Activated B cell treated with CpG ODN at 0.5 μM for 24 hours (primary cell): ENCODE measurements around the gene SRCIN1. TPM values are rescaled to one million over a fixed set of nuclear protein-coding genes. Genes with fewer than 3 reads are reported as not detected.

ENCODE experiments used
- ATAC-seq: fragments of 200-7000 bp; cut with Tn5 transposase; one replicate; pipeline ENCODE4 v1.10.0; 2021; ENCODE audit warnings: low read depth, mild to moderate bottlenecking, moderate library complexity
- CTCF ChIA-PET: fragments of 350-600 bp; sonication (Branson Sonifier 250); formaldehyde crosslinking; loops from one replicate; lab custom pipeline; 2021; ENCODE audit warnings: antibody characterized with exemption; lab: Charles Lee
- POLR2A ChIA-PET: fragments of 350-600 bp; sonication (Branson Sonifier 250); formaldehyde crosslinking; loops from one replicate; lab custom pipeline; 2021; ENCODE audit warnings: antibody characterized with exemption; lab: Charles Lee
- DNase-seq: peaks from one replicate; pipeline ENCODE4 v3.0.0; 2022
- H3K27ac Mint-ChIP-seq: one replicate; pipeline ENCODE4 v1.8.0; 2020; ENCODE audit warnings: mixed read lengths
- H3K27me3 Mint-ChIP-seq: one replicate; pipeline ENCODE4 v1.8.0; 2021; ENCODE audit warnings: mixed read lengths
- H3K36me3 Mint-ChIP-seq: one replicate; pipeline ENCODE4 v1.8.0; 2021; ENCODE audit warnings: low read depth, mixed read lengths
- H3K4me1 Mint-ChIP-seq: one replicate; pipeline ENCODE4 v1.8.0; 2021; ENCODE audit warnings: mixed read lengths
- H3K4me3 Mint-ChIP-seq: one replicate; pipeline ENCODE4 v1.8.0; 2020; ENCODE audit warnings: mild to moderate bottlenecking, mixed read lengths
- H3K9me3 Mint-ChIP-seq: one replicate; pipeline ENCODE4 v1.8.0; 2020; ENCODE audit warnings: mixed read lengths
- intact Hi-C: fragments of 100-400 bp; cut with micrococcal nuclease; formaldehyde crosslinking; loops from one replicate; pipeline ENCODE4 v1.15.1; 2024
- total RNA-seq: library from RNA; stranded (reverse); gene quantifications from 2 replicates; pipeline ENCODE4 v1.2.3, GENCODE V29; 2022
- TF ChIP-seq, protein P1 (sequence below): fragments of 200-600 bp; IDR thresholded peaks from one replicate; pipeline ENCODE4 v1.8.0; 2022; ENCODE audit warnings: antibody characterized with exemption, mild to moderate bottlenecking

SRCIN1 gene
- total RNA-seq, 1 donor from 2014 or later: 0.35 TPM

DNA sequence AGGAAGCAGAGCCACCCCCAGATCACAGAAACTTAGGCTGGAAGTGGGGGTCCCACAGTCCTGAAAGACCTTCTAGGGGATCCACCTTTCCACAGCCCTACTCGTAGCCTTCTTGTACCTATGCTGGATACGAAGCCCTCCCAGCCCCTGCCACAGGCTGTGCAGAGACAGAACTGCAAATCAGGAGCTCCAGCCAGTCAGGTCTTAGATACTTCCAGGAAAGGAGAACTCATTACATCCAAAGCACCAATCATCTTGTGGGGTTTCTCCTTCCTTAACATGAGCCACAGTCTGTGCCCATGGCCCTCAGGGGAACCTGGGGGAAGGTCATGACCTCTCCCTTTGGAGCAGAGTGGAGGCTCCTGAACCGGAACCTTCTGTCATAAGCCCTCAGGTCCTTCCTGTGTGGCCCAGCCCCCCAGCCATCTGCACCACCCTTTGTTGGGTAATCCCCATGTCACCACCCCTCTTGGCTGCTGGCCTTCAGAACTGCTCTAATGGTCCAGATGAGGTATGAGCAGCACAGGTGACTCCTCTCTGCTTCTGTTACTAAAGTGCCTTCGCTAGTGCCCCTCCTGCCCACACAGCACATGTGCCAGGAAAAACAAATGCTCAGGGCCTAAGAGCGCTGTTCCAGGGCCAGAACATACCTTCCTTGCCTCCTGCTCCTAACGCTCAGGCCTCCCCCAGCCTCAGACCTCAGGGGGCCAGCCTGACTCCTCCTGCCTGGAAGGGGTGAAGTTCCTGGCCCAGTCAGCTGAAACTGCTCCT, 14.6 kb downstream of the SRCIN1 start:
- no peak for DNase-seq
- Mint-ChIP-seq H3K4me3 (no peak overlapping the region), H3K36me3 (no peaks in the 10 kb centered on the region), H3K27ac (no peak overlapping the region), H3K9me3 (no peaks in the 10 kb centered on the region), H3K4me1 (peaks cover 18% of the 10 kb centered on the region), H3K27me3 (peaks cover 74% of the 10 kb centered on the region)
- TF ChIP-seq, protein P1, sequence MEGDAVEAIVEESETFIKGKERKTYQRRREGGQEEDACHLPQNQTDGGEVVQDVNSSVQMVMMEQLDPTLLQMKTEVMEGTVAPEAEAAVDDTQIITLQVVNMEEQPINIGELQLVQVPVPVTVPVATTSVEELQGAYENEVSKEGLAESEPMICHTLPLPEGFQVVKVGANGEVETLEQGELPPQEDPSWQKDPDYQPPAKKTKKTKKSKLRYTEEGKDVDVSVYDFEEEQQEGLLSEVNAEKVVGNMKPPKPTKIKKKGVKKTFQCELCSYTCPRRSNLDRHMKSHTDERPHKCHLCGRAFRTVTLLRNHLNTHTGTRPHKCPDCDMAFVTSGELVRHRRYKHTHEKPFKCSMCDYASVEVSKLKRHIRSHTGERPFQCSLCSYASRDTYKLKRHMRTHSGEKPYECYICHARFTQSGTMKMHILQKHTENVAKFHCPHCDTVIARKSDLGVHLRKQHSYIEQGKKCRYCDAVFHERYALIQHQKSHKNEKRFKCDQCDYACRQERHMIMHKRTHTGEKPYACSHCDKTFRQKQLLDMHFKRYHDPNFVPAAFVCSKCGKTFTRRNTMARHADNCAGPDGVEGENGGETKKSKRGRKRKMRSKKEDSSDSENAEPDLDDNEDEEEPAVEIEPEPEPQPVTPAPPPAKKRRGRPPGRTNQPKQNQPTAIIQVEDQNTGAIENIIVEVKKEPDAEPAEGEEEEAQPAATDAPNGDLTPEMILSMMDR: no peak
- intact Hi-C loops: no loop called here
- peak; percentile 57 for ATAC-seq
- ChIA-PET POLR2A (no interaction called here), CTCF (interaction anchor here (1.2 kb wide), 1 partner anchor 33 kb away, joined by 3 read pairs; no protein-coding TSS in a partner anchor)

DNA sequence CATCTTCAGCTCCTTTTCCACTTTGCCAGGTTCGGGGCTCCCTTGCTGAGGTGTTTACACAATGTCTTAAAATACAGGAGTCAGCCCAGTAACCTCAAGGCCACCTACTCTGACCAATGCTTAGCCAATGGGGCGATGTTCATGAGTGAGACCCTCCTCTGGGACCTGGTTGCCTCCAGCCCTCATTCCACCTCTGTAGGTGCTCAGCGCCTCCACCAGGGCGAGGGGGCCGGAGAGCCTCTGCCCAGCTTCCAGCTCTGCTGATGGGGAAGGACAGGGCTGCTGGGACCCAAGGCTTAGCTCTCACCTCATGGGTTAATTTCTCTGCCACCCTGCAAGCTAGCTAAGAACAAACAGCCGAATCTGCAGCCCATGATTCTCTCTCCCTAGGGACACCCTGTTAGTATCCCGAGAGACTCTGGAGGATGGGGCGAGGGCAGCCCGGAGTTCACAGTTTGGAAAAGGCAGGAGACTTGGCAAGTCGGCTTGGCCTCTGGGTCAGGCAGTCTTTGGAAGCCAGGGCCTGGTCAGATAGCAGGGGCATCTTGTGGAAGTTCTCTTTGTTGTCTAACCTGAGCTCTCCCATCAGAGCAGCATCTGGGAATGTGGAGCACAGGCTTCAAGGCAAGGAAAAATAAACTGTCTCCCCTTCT, 16.2 kb downstream of the SRCIN1 start:
- Mint-ChIP-seq H3K27me3 (peaks cover 69% of the 10 kb centered on the region), H3K4me1 (peaks cover 19% of the 10 kb centered on the region), H3K4me3 (no peak overlapping the region), H3K9me3 (no peaks in the 10 kb centered on the region), H3K27ac (no peak overlapping the region), H3K36me3 (no peaks in the 10 kb centered on the region)
- ChIA-PET CTCF (interaction anchor here (1.2 to 3.1 kb wide), 2 partner anchors 31 to 32 kb away, joined by 3 to 16 read pairs; no protein-coding TSS in a partner anchor), POLR2A (no interaction called here)
- no peak for DNase-seq
- ATAC-seq: no peak
- TF ChIP-seq, protein P1: no peak
- intact Hi-C loops: loop anchor here (10.0 kb wide), 1 partner anchor 165 kb away; the partner anchor contains the start of gene ARHGAP23

DNA sequence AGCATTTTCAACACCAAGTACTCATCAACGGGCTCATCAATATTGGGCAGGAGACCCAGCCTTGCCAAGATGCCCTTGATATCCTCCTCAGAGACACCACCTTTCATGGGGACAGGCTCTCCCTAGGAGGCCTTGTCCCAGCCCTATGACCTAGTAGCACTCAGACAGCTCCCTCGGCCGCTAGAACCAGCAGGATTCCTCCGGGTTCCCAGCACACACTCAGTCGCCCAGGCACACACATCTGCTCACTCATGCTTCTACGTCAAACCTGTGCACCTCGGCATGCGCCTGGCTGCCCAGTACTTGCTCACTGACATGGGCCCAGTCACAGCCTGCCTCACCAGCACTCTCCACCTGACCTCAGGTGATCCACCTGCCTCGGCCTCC, 17.0 kb downstream of the SRCIN1 start:
- no peak for DNase-seq
- POLR2A ChIA-PET: interaction anchor here (0.5 kb wide), 1 partner anchor 163 kb away, joined by 8 read pairs; no protein-coding TSS in a partner anchor
- Mint-ChIP-seq H3K4me3 (no peak overlapping the region), H3K27ac (no peak overlapping the region), H3K36me3 (no peaks in the 10 kb centered on the region), H3K9me3 (no peaks in the 10 kb centered on the region), H3K4me1 (peaks cover 25% of the 10 kb centered on the region), H3K27me3 (peaks cover 72% of the 10 kb centered on the region)
- CTCF ChIA-PET: interaction anchor here (3.1 kb wide), 1 partner anchor 30 kb away, joined by 16 read pairs; no protein-coding TSS in a partner anchor
- no peak for ATAC-seq
- intact Hi-C loops: loop anchor here (10.0 kb wide), 1 partner anchor 164 kb away; the partner anchor contains the start of gene ARHGAP23
- TF ChIP-seq, protein P1: no peak

DNA sequence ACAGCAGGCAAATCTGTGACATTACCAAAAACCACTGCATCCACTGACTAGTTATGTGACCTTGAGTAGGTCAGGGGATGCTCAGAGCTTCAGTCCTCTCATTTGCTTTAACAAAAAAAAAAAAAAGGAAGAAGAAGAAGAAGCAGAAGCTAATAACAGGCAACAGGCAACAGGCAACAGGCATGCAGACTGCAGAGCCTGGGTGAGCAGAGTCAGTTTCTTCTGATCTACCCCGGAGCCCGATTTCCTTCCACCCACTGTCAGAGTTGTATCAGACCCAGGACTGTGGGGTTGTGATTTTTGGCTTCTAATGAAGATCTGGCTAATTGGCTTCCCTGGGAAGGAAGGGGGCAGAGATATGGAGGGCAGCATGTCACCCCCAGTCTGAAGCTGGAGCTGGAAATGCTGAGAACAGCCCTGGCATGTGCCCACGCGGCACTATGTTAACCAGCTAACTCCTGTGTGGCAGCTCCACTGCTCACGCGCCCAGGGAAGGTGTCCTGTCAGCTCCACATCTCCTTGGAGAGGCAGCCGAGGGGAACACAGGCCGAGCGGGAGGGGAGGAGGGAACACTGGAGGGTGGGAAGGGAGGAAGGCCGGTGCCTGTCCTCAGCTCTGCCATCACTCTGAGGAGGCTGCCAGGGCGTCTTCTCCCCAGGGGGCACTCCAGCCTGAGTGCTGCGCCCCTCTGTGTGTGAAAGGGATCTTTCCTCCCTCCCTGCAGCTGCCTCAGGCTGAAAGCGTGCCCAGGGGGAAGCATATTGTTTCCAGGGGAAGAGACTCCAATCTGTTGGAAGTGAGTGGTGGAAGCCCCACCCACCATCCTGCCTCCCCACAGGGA, 17.6 kb downstream of the SRCIN1 start:
- H3K4me1 Mint-ChIP-seq: peaks cover 25% of the 10 kb centered on the region
- H3K27me3 Mint-ChIP-seq: peaks cover 68% of the 10 kb centered on the region
- ATAC-seq: no peak
- H3K27ac Mint-ChIP-seq: no peak overlapping the region
- TF ChIP-seq, protein P1: no peak
- H3K9me3 Mint-ChIP-seq: no peaks in the 10 kb centered on the region
- no peaks in the 10 kb centered on the region for H3K36me3 Mint-ChIP-seq
- DNase-seq: no peak
- no peak overlapping the region for H3K4me3 Mint-ChIP-seq
- intact Hi-C loops: loop anchor here (10.0 kb wide), 1 partner anchor 163 kb away; the partner anchor contains the start of gene ARHGAP23
- ChIA-PET CTCF (interaction anchor here (3.1 kb wide), 1 partner anchor 30 kb away, joined by 16 read pairs; no protein-coding TSS in a partner anchor), POLR2A (interaction anchor here (0.5 to 0.7 kb wide), 2 partner anchors 163 to 574 kb away, joined by 4 to 8 read pairs; no protein-coding TSS in a partner anchor)
